Measurements from ENCODE around the gene PLEKHM1. TPM values are rescaled to one million over a fixed set of nuclear protein-coding genes. Genes with fewer than 3 reads are reported as not detected.

Gene PLEKHM1
- total RNA-seq = 10.7 and 18.9 TPM in 2 replicates

DNA sequence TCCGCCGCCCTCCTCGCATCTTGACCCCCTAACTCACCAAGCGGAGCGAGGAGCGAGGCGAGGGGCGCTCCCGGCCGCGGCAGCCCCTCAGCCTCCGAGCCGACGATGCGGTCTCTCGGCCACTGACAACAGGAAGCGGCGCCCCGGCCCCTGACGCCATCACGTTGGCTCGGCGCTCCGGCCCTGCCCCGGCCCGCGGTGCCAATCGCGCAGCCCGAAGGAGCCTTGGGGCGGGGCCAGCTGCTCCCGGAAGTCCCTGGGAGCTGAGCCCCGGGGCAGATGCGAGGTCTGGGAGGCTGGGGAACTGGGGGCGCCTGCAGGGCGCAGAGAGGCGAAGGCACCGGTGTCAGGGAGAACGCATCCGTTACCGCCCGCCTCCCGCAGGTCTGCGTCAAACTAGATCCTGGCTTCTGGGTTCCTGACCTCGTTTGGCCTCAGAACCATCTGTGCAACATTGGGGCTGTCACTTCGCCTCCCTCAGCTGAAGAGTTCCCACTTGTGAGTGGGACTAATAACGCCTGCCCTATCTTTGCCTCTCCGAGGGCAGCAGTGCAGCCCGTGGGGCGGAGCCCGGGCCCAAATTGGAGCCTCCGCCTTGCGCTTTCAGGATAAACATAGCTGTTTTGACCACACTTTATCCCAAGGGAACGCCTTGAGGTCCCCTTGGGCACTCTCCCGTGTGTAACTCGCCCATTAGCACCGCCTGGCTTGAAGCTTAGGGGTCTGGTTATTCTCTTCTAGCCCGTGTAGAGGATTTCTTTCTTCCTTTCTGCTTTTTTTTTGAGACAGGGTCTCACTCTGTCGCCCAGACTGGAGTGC is at the start of gene PLEKHM1:
TSS of gene PLEKHM1 (minus strand) at position 107 of the 819 bp plus-strand sequence. CDS start 8,237 bp downstream, outside the sequence.

DNA sequence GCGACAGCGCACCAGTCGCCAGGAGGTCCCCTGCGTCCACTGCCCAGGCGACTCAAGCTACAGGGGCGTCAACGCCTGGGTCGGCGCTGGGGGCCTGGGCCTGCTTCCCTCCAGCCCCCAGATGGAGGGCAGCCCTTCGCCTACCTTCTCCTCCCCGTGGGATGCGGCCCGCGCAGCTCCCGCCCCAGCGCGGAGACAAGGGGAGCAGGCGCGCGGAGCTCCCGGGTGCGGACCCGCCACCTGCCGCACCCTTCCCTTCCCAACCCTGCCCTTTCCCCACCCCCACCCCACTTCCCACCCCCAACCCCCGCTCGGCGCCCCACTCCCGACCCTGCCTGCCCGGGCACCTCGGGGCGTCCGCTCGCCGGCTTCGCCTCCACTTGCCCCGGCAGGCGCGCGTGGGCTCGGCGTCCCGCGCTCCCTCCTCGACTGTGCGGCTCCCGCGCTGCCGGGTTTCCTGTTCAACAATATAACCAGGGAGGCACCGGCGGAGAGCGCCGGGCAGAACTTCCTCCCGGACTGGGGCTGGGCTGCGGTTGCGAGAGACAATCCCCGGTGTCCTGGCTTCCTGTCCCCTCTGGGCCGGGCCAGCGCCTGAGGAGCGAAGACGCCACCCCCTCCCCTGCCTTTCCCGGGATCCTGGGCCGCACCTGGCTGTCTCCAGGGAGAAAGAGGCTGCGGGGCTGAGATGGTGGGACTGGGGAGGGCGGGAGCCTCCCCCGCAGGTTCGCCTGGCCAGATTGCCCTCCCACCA is 57.9 kb downstream of the PLEKHM1 start, which contains the start of gene ARHGAP27:
TSS of gene ARHGAP27 (minus strand) at position 466 of the 754 bp plus-strand sequence. CDS start 2,591 bp downstream, outside the sequence.

Other genes with a start within 250 kb of the PLEKHM1 start
- gene SPATA32, start 228.6 kb downstream of the PLEKHM1 start, total RNA-seq = 0.09 and 0.14 TPM in 2 replicates
- 1.7 and 2.2 TPM in 2 replicates for gene MAP3K14, start 173.7 kb downstream of the PLEKHM1 start, total RNA-seq
- 0.71 and 2.2 TPM in 2 replicates for gene ARHGAP27, start 57.9 kb downstream of the PLEKHM1 start, total RNA-seq